Measurements from ENCODE around the gene LHX4.

Gene LHX4

GRCh38 chr1:180190091-180190490 lies 40.0 kb upstream of the LHX4 start:
- TF ChIP-seq CTCF (IDR thresholded peaks at IDR 0.05; ENCODE audit: low read depth, low read length): no peak
- in situ Hi-C loops (cut with HindIII; ENCODE audit: low sequenced_read_pairs): no loop called here
- H3K4me3 ChIP-seq (ENCODE audit: low read depth, low read length): no peak overlapping the region
- no peak for DNase-seq (ENCODE audit: low read depth, low spot score)

- in situ Hi-C loops (cut with HindIII; ENCODE audit: low sequenced_read_pairs): no loop called here
- no peak for TF ChIP-seq CTCF (IDR thresholded peaks at IDR 0.05; ENCODE audit: low read depth, low read length)
- no peak for DNase-seq (ENCODE audit: low read depth, low spot score)
- H3K4me3 ChIP-seq (ENCODE audit: low read depth, low read length): no peak overlapping the region
These were observed 37.9 kb upstream of the LHX4 start for GRCh38 chr1:180192172-180192571.

GRCh38 chr1:180193141-180194047 lies 36.7 kb upstream of the LHX4 start:
- TF ChIP-seq CTCF (IDR thresholded peaks at IDR 0.05; ENCODE audit: low read depth, low read length): no peak
- no peak overlapping the region for H3K4me3 ChIP-seq (ENCODE audit: low read depth, low read length)
- in situ Hi-C loops (cut with HindIII; ENCODE audit: low sequenced_read_pairs): no loop called here
- DNase-seq (ENCODE audit: low read depth, low spot score): no peak

- no peak for DNase-seq (ENCODE audit: low read depth, low spot score)
- no peak overlapping the region for H3K4me3 ChIP-seq (ENCODE audit: low read depth, low read length)
- in situ Hi-C loops (cut with HindIII; ENCODE audit: low sequenced_read_pairs): no loop called here
- no peak for TF ChIP-seq CTCF (IDR thresholded peaks at IDR 0.05; ENCODE audit: low read depth, low read length)
These were observed 36.0 kb upstream of the LHX4 start for GRCh38 chr1:180194048-180194425.

- H3K4me3 ChIP-seq (ENCODE audit: low read depth, low read length): no peak overlapping the region
- TF ChIP-seq CTCF (IDR thresholded peaks at IDR 0.05; ENCODE audit: low read depth, low read length): no peak
- in situ Hi-C loops (cut with HindIII; ENCODE audit: low sequenced_read_pairs): no loop called here
- no peak for DNase-seq (ENCODE audit: low read depth, low spot score)
These were observed 35.4 kb upstream of the LHX4 start for GRCh38 chr1:180194546-180195207.

GRCh38 chr1:180195401-180195800 lies 34.7 kb upstream of the LHX4 start:
- H3K4me3 ChIP-seq (ENCODE audit: low read depth, low read length): no peak overlapping the region
- in situ Hi-C loops (cut with HindIII; ENCODE audit: low sequenced_read_pairs): no loop called here
- no peak for TF ChIP-seq CTCF (IDR thresholded peaks at IDR 0.05; ENCODE audit: low read depth, low read length)
- no peak for DNase-seq (ENCODE audit: low read depth, low spot score)
